Daoy (cell line): ENCODE measurements around the gene RIC8A. TPM values are rescaled to one million over a fixed set of nuclear protein-coding genes. Genes with fewer than 3 reads are reported as not detected.
"Not testable (repeated sequence)": the region's sequence is repeated elsewhere in the genome, so short reads cannot be mapped to it uniquely, and the experiment has no call there.

Experiments used
- DNase-seq: peaks from one replicate; pipeline ENCODE4 v3.0.0-alpha.2; 2015; ENCODE audit warnings: low read depth
- total RNA-seq: library from RNA; depleted of rRNA; stranded (reverse); fragments of >200 nt; shearing (Covaris generic); gene quantifications from 2 replicates; pipeline ENCODE4 v1.2.3, GENCODE V29; 2014; rRNA removed

Gene RIC8A
- total RNA-seq: 116 and 130 TPM in 2 replicates

GRCh38 chr11:207208-207862 lies at the start of gene RIC8A, which contains the start of gene BET1L:
Gene RIC8A, plus strand, starts transcription at chr11:207708. Its CDS starts 1,147 bp downstream, at chr11:208855.
Gene BET1L, minus strand, starts transcription at chr11:207399. Its CDS starts 78 bp downstream, at chr11:207321.
- peak; percentile 97 for DNase-seq

DNA sequence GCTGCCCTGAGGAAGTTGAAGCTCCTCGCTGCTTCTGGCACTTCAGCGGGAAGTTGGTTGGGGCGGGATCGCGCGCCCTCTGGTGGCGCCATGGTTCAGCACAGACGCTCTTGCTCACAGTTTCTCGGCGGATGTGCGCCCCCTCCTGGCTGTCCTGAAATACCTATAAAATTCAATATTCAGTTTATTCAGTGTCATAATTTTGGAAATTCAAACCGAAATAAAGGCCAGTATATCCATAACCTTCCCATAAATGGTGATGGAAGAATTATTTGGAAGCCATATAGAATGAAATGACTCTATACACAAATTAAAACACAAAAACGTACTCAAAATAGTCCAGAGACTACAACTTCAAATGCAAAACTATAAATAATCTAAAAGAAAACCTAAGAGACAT lies 27.3 kb upstream of the RIC8A start:
- DNase-seq: not testable (repeated sequence)

GRCh38 chr11:189200-189783 lies 18.2 kb upstream of the RIC8A start:
- DNase-seq: not testable (repeated sequence)

GRCh38 chr11:189843-190311 lies 17.6 kb upstream of the RIC8A start:
- DNase-seq: not testable (repeated sequence)

DNA sequence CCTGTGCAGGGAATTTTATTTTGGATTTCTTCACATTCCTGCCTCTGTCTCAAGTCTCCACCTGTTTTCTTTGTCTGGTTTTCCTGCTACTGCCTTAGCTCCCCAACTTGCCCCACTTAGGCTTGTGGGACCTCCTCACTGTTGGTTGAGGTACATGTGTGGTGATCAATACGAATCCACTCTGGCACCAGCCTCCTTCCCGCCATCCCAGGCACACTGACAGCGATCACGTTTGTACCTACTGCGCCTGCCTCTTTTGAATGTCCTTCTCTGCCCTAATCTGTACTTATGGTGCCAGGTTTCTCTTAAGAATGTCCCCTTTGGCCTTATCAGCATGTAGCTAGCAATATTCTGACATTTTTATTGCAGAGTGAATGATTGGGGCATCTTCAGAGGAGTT lies 17.0 kb upstream of the RIC8A start:
- not testable (repeated sequence) for DNase-seq

DNA sequence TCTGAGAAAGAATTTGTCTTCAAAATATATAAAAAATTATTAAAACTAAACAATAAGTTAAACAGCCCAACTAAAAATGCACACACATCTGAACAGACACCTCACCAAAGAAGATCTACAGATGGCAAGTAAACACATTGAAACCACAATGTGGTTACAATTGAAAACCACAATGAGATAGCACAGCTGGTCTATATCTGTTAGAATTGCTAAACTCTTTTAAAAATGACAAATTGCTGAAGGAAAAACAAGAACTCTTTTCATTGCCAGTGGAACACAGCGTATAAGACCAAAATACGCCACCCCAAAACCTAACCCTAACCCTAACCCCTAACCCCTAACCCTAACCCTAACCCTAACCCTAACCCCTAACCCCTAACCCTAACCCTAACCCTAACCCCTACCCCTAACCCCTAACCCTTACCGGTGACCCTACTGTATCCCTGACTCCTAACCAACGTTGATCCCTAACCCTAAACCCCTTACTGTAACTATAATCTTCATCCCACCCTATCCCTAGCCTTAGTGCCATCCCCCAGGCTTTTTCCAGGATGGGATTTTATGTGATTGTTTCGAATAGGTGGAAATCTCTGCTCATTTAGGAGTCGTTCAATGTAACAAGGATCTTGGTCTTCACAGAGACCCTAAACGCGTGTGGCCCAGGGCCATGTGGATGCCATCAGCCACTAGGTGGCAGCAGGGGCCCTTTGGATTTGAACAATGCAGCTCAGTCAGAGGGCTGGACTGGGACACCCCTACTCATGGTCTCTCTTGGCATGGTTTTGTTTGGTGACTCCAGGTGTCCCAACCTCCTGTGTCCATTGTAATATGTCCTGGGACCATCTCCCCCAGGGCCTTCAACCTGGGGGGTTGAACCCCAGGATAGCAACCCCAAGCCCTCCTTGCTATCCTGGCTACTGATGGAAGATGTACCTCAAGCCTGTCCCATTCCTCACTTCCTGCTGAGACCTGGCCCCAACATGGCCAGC lies 15.7 kb upstream of the RIC8A start:
- DNase-seq: not testable (repeated sequence)

GRCh38 chr11:192674-193128 lies 14.8 kb upstream of the RIC8A start, which contains the start of gene SCGB1C1:
Gene SCGB1C1, plus strand, starts transcription at chr11:193078. Its CDS starts 22 bp downstream, at chr11:193100.
- DNase-seq: not testable (repeated sequence)

DNA sequence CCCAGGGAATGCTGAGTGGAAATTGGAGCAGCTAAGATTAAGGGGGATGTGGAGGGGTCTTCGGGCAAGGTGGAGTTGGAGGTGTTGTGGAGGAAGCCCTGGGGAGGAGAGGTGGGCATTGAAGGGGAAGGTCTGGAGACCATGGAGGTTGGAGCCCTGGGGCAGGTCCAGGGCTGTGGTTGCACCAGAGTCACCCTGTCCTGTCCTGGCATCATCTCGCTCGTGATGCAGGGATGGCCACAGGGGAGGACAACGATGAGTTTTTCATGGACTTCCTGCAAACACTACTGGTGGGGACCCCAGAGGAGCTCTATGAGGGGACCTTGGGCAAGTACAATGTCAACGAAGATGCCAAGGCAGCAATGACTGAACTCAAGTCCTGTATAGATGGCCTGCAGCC lies 14.0 kb upstream of the RIC8A start:
- DNase-seq: not testable (repeated sequence)

GRCh38 chr11:196786-197731 lies 10.4 kb upstream of the RIC8A start:
- DNase-seq: no peak

GRCh38 chr11:197741-198235 lies 9.7 kb upstream of the RIC8A start:
- no peak for DNase-seq

- no peak for DNase-seq
Observed at GRCh38 chr11:198236-198806, 9.2 kb upstream of the RIC8A start.

- DNase-seq: no peak
Observed at GRCh38 chr11:199004-199581, 8.4 kb upstream of the RIC8A start.

- DNase-seq: no peak
Observed at GRCh38 chr11:199782-200181, 7.7 kb upstream of the RIC8A start.

DNA sequence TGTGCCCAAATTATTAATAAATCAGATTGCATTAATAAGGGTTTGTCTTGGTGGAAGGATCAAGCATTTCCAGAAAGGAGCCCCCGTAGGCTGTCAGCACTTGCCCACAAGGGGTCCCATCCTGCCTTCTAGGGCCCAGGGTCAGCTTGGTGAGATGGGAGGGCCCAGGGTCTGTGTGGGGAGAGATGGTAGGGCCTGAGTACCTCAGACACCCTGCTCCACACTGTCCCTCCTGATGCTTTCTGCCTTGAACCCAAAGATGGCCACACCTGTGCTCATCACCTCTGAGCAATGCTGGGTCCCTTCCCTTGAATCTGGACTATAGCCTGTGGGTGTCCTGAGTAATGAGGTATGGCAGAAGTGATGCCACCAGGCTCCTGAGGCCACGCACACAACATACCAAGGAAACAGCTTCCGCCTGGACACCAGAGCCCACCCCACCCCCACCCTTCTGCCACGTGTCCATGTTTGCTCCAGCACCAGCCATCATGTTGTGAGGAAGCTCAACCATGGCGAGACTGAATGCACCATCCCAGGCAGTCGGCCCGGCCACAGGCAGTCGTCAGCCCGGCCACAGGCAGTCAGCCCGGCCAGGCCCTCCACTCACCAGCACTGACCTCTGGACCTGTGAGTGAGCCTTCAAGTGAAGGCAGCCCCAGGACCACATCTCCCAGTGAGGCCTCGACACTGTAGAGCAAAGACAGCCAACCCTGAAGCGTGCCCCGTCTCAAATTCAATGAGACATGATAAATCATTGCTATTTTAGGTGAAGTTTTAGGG lies 7.1 kb upstream of the RIC8A start:
- DNase-seq: no peak

- DNase-seq: no peak
Observed at GRCh38 chr11:201966-202365, 5.5 kb upstream of the RIC8A start.

DNA sequence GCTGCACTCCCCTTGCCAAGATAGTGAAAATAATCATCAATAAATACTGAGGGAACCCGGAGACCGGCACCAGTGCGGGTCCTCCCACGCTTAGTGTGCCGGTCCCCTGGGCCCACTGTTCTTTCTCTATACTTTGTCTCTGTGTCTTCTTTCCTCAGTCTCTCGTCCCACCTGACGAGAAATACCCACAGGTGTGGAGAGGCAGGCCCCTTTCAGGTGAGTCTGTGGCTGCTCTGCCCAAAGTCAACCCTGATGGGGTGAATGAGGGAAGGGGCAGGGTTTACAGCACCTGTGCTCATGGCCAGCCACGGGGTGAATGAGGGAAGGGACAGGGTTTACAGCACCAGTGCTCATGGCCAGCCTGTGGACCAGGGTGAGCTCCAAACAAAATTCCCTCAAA lies 5.0 kb upstream of the RIC8A start:
- no peak for DNase-seq

- DNase-seq: peak; percentile 0
Observed at GRCh38 chr11:203056-203944, 4.2 kb upstream of the RIC8A start.
